HG03558 (cell line): ENCODE measurements around the gene NPC1.

Experiments
- ATAC-seq: cut with Tn5 transposase; IDR thresholded peaks from one replicate; pipeline ENCODE4 v1.9.1; 2021; ENCODE audit warnings: moderate number of reproducible peaks; ENCODE audit not compliant: unreplicated experiment; ENCODE audit errors: extremely low read depth

Gene NPC1

DNA sequence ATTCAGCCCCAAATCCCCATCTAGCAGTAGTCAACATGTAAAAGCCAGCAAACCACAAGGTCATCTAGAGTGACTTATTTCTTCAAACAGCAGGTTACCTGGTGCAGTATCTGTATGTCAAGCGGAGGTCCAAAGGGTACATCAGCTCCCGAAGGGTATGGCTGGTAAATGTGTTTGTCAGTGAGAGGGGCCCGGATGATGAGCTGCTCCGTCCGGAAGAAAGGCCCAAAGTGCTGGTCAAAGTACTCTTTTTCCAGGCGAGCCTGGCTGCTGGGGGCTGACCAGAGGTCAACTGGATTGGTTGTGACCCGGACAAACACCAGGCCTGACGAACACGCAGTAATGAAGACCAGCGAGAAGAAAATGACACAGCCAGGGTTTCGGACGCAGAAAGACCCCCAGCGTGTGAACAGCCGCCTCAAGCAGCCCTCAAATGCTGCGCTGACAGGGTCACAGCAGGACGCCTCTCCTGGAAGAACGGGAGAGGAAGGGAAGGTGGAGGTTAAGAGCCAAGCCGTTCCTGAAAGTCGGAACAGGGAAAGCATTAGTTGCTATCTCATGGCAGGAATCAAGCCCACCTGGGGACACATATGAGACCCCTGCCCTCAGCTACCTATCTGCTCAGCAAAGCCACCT lies 30.0 kb downstream of the NPC1 start:
- no peak for ATAC-seq

GRCh38 chr18:23553887-23554286 lies 32.4 kb downstream of the NPC1 start:
- no peak for ATAC-seq

GRCh38 chr18:23552505-23552904 lies 33.8 kb downstream of the NPC1 start:
- ATAC-seq: no peak

- ATAC-seq: no peak
Measured at GRCh38 chr18:23551978-23552377, 34.3 kb downstream of the NPC1 start.

- ATAC-seq: no peak
Measured at GRCh38 chr18:23550898-23551297, 35.4 kb downstream of the NPC1 start.

GRCh38 chr18:23548719-23549118 lies 37.6 kb downstream of the NPC1 start:
- ATAC-seq: no peak

GRCh38 chr18:23548275-23548674 lies 38.0 kb downstream of the NPC1 start:
- no peak for ATAC-seq

DNA sequence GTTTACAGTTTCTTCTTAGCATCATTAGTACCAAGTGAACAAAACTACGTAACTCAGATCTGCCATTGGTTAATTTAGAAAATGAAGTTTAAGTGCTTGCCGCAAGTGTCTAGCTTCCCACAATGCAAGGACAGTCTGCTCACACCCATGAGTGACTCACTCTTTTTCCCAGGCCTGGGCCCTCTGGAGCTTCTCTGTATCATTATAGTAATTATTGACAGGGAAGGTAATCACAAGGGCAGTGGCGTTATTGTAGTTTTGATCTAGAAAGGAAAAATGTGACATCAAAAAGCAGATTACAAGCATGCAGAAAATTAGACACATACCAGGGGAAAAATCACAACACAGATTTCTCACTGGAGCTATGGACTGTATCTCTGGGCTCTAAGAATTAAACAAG lies 38.5 kb downstream of the NPC1 start:
- ATAC-seq: no peak

DNA sequence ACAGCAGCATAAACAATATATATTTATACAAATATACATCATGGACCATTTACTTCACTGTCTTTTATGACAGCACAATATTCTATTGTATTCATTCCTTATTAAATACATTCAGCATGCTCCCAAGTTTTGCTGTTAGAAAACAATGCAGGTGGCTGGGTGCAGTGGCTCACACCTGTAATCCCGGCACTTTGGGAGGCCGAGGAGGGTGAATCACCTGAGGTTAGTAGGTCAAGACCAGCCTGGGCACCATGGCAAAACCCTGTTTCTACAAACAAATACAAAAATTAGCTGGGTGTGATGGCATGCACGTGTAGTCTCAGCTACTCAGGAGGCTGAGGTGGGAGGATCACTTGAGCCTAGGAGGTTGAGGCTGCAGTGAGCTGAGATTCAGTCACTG lies 39.0 kb downstream of the NPC1 start:
- ATAC-seq: no peak

DNA sequence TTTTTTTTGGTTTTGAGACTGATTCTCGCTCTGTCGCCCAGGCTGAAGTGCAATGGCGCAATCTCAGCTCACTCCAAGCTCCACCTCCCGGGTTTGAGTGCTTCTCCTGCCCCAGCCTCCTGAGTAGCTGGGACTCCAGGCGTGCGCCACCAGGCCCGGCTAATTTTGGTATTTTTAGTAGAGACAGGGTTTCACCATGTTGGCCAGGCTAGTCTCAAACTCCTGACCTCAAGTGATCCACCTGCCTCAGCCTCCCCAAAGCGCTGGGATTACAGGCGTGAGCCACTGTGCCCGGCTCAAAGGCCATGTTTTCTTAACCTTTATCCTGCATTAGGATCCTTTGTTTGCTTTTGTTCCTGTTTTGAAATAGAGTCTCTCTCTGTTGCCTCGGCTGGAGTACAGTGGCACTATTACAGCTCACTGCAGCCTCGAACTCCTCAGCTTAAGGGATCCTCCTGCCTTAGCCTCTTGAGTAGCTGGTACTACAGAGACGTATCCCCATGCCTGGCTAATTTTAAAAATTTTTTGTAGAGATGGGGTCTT lies 41.0 kb downstream of the NPC1 start:
- no peak for ATAC-seq

DNA sequence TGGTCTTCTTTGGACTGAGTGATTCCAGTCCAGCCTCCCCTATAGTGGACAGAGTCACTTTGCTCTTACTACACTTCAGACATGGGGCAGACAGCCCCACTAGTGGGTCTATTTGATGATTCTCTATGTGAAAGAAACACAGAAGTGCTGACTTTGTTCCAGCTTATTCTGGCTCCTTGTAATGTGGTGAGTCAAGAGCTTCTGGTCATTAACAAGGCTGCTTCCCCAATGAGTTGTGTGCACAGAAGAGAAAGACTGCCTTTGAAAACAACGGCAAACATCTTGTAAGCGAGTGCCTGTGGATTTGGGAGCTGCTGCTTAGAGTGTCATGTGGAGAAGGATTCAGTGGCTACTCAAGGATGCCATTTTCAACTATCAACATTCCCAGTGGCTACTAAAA lies 43.8 kb downstream of the NPC1 start:
- ATAC-seq: no peak

DNA sequence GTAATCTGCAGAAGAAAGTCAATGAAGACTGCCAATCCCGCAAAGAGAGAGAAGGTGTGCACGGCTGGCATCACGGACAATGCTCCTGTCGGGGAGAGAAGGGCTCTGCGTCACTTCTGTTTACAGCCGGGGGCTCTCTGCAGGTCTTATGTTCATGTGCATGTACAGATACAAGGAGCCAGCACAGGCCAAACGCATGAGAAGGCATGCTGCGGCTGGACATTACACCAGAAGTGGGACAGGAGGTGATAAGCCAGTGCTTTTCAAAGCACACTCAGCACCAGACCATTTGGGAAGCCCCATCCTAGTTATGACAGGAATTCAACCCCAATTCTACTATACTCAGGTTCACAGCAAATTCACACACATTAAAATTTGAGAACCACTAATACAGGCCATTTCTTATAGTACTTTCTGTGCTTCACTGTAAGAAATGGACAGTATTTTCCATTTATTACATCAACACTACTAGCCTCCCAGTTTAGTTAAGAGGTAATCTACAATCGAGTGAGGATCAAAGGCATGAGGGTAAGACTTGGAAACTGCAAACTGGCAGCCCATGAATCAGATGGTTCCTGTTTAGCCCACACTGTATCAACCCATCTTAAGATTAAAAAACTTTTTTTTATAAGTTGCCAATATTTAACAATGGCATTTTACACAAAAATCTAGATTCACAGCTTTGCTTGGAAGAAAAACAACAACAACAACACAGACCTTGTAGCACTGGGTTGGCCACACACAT lies 44.8 kb downstream of the NPC1 start:
- no peak for ATAC-seq

GRCh38 chr18:23540867-23541266 lies 45.4 kb downstream of the NPC1 start:
- ATAC-seq: no peak

- no peak for ATAC-seq
Measured at GRCh38 chr18:23539911-23540525, 46.3 kb downstream of the NPC1 start.

GRCh38 chr18:23539296-23539695 lies 47.0 kb downstream of the NPC1 start:
- no peak for ATAC-seq

- no peak for ATAC-seq
Measured at GRCh38 chr18:23538870-23539269, 47.4 kb downstream of the NPC1 start.

DNA sequence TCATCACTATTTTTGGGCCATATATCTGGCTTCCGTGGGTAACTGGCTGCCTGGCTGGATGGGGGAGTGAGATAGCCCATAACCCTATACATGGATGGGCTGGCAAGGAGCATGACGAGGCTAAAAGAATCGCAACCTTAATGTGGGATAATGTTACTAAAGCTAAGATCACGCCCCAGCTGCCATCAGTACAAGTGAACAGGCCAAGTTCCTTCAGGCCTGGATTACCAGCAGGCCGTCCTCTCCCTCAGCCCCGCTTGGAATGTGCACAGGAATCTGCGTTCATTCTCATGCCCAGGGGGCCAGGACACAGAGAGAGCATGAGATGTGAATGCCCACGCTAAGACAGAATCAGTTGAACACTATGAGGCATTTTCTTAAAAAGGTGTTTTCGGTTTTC lies 48.3 kb downstream of the NPC1 start:
- no peak for ATAC-seq

DNA sequence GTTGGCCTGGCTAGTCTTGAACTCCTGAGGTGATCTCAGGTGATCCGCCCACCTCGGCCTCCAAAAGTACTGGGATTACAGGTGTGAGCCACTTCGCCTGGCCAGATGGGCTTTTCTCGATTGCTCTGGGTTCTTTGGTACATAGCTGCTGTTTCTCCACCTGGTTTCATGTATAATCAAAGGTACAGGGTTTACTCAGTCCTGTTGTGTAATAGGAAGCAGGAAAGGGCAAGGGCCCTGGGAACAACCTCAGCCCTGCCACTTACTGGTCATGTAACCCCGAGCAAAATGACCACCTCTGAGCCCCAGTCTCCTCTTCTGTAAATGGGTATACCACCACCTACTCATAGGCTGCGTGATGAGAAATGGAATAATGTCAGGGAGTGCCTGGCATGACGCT lies 49.0 kb downstream of the NPC1 start:
- ATAC-seq: no peak

DNA sequence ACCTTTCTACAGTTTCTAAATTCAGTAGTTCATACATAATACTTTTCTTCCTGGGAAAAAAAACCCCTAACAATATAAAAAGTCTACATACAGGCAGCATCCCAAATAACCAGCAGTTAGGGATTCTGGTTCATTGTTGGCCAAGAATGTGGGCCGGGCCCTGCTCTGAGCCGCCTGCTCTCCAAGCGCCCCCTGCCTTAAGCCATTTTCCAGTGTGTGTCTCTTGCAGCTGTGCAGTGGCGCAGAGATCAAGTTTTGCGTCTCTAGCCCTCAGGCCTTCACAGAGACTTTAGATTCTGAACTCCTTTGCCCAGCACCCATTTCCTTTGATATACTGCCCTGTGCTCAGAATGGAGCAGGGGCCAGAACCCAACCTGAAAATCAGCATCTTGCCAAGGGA lies 50.1 kb downstream of the NPC1 start:
- ATAC-seq: no peak

DNA sequence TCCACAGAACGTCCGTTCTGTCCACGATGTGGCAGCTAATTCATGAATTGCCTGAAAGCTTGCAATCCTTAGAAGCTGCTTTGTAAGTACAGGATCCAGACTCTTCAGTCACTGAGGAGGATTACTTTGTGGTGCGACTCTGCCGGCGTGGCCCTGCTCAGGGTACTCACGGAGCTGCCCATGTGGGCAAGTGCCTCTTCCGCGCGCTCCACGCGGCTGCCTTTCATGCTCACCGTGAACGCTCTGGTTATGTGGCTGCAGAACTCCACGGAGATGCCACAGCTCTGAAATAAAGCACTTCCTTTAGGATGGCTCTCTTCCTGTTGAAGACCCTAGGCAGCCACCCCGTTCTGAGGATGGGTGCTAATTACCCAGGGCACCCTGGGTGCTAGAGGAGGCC lies 52.0 kb downstream of the NPC1 start:
- ATAC-seq: no peak

DNA sequence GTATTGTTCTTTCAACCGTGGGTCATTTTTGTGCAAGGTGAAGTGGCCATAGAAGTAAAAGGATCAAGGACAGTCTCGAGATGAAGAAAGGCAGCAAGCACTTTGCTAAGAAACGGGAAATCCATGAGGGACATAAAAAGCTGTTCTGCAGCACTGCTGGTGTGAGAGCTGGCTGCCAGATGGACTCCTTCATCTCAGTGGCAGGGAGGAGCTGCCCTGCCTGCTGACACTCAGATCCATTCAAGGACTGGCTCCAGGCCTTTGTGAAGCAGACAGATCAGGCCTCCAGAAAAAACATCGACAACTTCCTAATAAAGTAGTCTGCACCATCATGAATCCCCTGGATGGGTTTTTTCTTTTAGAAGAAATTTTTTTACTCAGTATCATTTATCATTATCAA lies 53.5 kb downstream of the NPC1 start:
- ATAC-seq: no peak
